CD4-positive, alpha-beta T cell (primary cell): Measurements from ENCODE around the gene KLHL40. TPM values are rescaled to one million over a fixed set of nuclear protein-coding genes. Genes with fewer than 3 reads are reported as not detected.

Experiments
- ATAC-seq: fragments of 200-7000 bp; cut with Tn5 transposase; one replicate; pipeline ENCODE4 v1.10.0; 2022; ENCODE audit warnings: mild to moderate bottlenecking; ENCODE audit not compliant: poor library complexity
- CTCF ChIA-PET: fragments of 350-600 bp; sonication (Branson Sonifier 250); formaldehyde crosslinking; loops from one replicate; lab custom pipeline; 2021; ENCODE audit warnings: antibody characterized with exemption, inconsistent platforms; lab: Charles Lee
- POLR2A ChIA-PET: fragments of 350-600 bp; sonication (Branson Sonifier 250); formaldehyde crosslinking; loops from one replicate; lab custom pipeline; 2021; ENCODE audit warnings: antibody characterized with exemption, inconsistent platforms; lab: Charles Lee
- DNase-seq, 14 experiments: peaks; one replicate each; pipeline ENCODE4 v3.0.0-alpha.2; 2013 to 2020; ENCODE audit warnings: mixed read lengths in 2 of 14
- H3K27ac ChIP-seq, 2 donors: one replicate each; pipeline versions ENCODE4 v1.5.1 to v1.7.0; 2013; ENCODE audit warnings: low read length in 2 of 2, low read depth in 1 of 2, mild to moderate bottlenecking in 1 of 2
- H3K27me3 ChIP-seq, 2 experiments: 1 replicate in 1 of 2; 2 replicates in 1 of 2; pipeline versions ENCODE4 v1.6.1 to v1.7.0; 2013; ENCODE audit warnings: low read length in 2 of 2, control low read depth in 1 of 2, mild to moderate bottlenecking in 1 of 2, moderate library complexity in 1 of 2; ENCODE audit not compliant: insufficient read depth in 2 of 2, control insufficient read depth in 1 of 2
- H3K36me3 ChIP-seq: one replicate; pipeline ENCODE4 v1.6.1; 2013; ENCODE audit warnings: low read length, control low read depth; ENCODE audit not compliant: insufficient read depth
- H3K4me1 ChIP-seq: one replicate; pipeline ENCODE4 v1.6.1; 2013; ENCODE audit warnings: low read length, control low read depth; ENCODE audit not compliant: insufficient read depth
- H3K4me3 ChIP-seq: one replicate; pipeline ENCODE4 v1.5.1; 2013; ENCODE audit warnings: mild to moderate bottlenecking, low read length, moderate library complexity
- H3K9me3 ChIP-seq, 2 experiments: 1 replicate in 1 of 2; 2 replicates in 1 of 2; pipeline versions ENCODE4 v1.6.1 to v1.7.0; 2013; ENCODE audit warnings: low read length in 2 of 2, mild to moderate bottlenecking in 2 of 2, control low read depth in 1 of 2, moderate library complexity in 1 of 2; ENCODE audit not compliant: control insufficient read depth in 1 of 2, insufficient read depth in 1 of 2
- H3K27ac Mint-ChIP-seq: one replicate; pipeline ENCODE4 v1.8.0; 2020; ENCODE audit warnings: mixed read lengths
- H3K27me3 Mint-ChIP-seq: one replicate; pipeline ENCODE4 v1.8.0; 2021; ENCODE audit warnings: mixed read lengths
- H3K36me3 Mint-ChIP-seq: one replicate; pipeline ENCODE4 v1.8.0; 2021; ENCODE audit warnings: low read depth, mixed read lengths
- H3K4me1 Mint-ChIP-seq: one replicate; pipeline ENCODE4 v1.8.0; 2021; ENCODE audit warnings: low read depth, mixed read lengths
- H3K4me3 Mint-ChIP-seq: one replicate; pipeline ENCODE4 v1.8.0; 2020; ENCODE audit warnings: mild to moderate bottlenecking, mixed read lengths
- H3K9me3 Mint-ChIP-seq: one replicate; pipeline ENCODE4 v1.8.0; 2020; ENCODE audit warnings: mixed read lengths
- CTCF ChIP-seq: fragments of 200-600 bp; IDR thresholded peaks from one replicate; pipeline ENCODE4 v1.8.0; 2022; ENCODE audit warnings: antibody characterized with exemption, mild to moderate bottlenecking
- intact Hi-C, 2 experiments: fragments of 100-400 bp; cut with DNase I in 1 of 2; cut with micrococcal nuclease in 1 of 2; formaldehyde crosslinking; loops; one replicate each; pipeline versions ENCODE4 v1.15.1 to v1.9.0; 2023 to 2025; cut with DNase I, micrococcal nuclease
- total RNA-seq, 174 experiments: library from RNA in 2 of 174; stranded (reverse) in 2 of 174; gene quantifications; one replicate each; pipeline ENCODE4 v1.2.3 and lab custom pipeline; 2021 to 2026

KLHL40 gene
- total RNA-seq, 2 experiments from 2014 or later = not detected

- Histone ChIP-seq H3K27ac (no peak overlapping the region), H3K9me3 (no peaks in the 10 kb centered on the region), H3K27me3 (no peaks in the 10 kb centered on the region), H3K4me3 (no peak overlapping the region), H3K4me1 (no peaks in the 10 kb centered on the region), H3K36me3 (no peaks in the 10 kb centered on the region)
- DNase-seq = no peak
- H3K36me3 Mint-ChIP-seq = no peaks in the 10 kb centered on the region
- H3K4me1 Mint-ChIP-seq = no peaks in the 10 kb centered on the region
- ATAC-seq = no peak
- intact Hi-C loops = no loop called here
- H3K27ac Mint-ChIP-seq = no peak overlapping the region
- POLR2A ChIA-PET = no interaction called here
- no peak overlapping the region for H3K4me3 Mint-ChIP-seq
- CTCF ChIA-PET = no interaction called here
- TF ChIP-seq CTCF = no peak
- no peaks in the 10 kb centered on the region for H3K27me3 Mint-ChIP-seq
- H3K9me3 Mint-ChIP-seq = no peaks in the 10 kb centered on the region
Measured at GRCh38 chr3:42730294-42730693, 45.0 kb downstream of the KLHL40 start.

GRCh38 chr3:42730706-42731420, 45.5 kb downstream of the KLHL40 start:
- no peak for ATAC-seq
- TF ChIP-seq CTCF = no peak

GRCh38 chr3:42731476-42732195, 46.3 kb downstream of the KLHL40 start:
- Histone ChIP-seq H3K27me3 (no peaks in the 10 kb centered on the region), H3K9me3 (peaks cover 0 to 3% of the 10 kb centered on the region in 2 experiments), H3K4me3 (no peak overlapping the region), H3K36me3 (no peaks in the 10 kb centered on the region), H3K27ac (no peak overlapping the region), H3K4me1 (no peaks in the 10 kb centered on the region)
- ATAC-seq (no peak), DNase-seq (no peak)
- Mint-ChIP-seq H3K4me1 (no peaks in the 10 kb centered on the region), H3K9me3 (no peaks in the 10 kb centered on the region), H3K36me3 (no peaks in the 10 kb centered on the region), H3K4me3 (no peak overlapping the region), H3K27ac (no peak overlapping the region), H3K27me3 (no peaks in the 10 kb centered on the region)
- intact Hi-C loops = no loop called here
- ChIA-PET POLR2A (interaction anchor here (1.8 kb wide), 1 partner anchor 25 kb away, joined by 4 read pairs; no protein-coding TSS in a partner anchor), CTCF (no interaction called here)
- TF ChIP-seq CTCF = no peak

More at GRCh38 chr3:42730706-42731420, 45.5 kb downstream of the KLHL40 start:
- ChIA-PET CTCF (no interaction called here), POLR2A (no interaction called here)
- H3K4me3 Mint-ChIP-seq = no peak overlapping the region
- Histone ChIP-seq H3K4me3 (no peak overlapping the region), H3K9me3 (peaks cover 0 to 3% of the 10 kb centered on the region in 2 experiments), H3K27me3 (no peaks in the 10 kb centered on the region), H3K36me3 (no peaks in the 10 kb centered on the region), H3K4me1 (no peaks in the 10 kb centered on the region), H3K27ac (no peak overlapping the region)
- H3K36me3 Mint-ChIP-seq = no peaks in the 10 kb centered on the region
- no peak overlapping the region for H3K27ac Mint-ChIP-seq
- H3K4me1 Mint-ChIP-seq = no peaks in the 10 kb centered on the region
- no peak for DNase-seq
- H3K9me3 Mint-ChIP-seq = no peaks in the 10 kb centered on the region
- intact Hi-C loops = no loop called here
- no peaks in the 10 kb centered on the region for H3K27me3 Mint-ChIP-seq
